Endodermal cell (in vitro differentiated cells): Measurements from ENCODE around the gene MGAT5. TPM values are rescaled to one million over a fixed set of nuclear protein-coding genes. Genes with fewer than 3 reads are reported as not detected.

Source experiments
- DNase-seq: peaks from one replicate; pipeline ENCODE4 v3.0.0-alpha.2; 2017
- H3K27ac ChIP-seq: 2 replicates; pipeline ENCODE4 v1.5.1; 2013; ENCODE audit warnings: mild to moderate bottlenecking, low read depth, low read length, moderate library complexity
- H3K27me3 ChIP-seq: 2 replicates; pipeline ENCODE4 v1.6.1; 2013; ENCODE audit warnings: mild to moderate bottlenecking, low read length, moderate library complexity; ENCODE audit not compliant: insufficient read depth, control insufficient read depth, poor library complexity, severe bottlenecking
- H3K36me3 ChIP-seq: 2 replicates; pipeline ENCODE4 v1.7.0; 2013; ENCODE audit warnings: mild to moderate bottlenecking, low read length, moderate library complexity; ENCODE audit not compliant: control insufficient read depth, insufficient read depth
- H3K4me1 ChIP-seq: one replicate; pipeline ENCODE4 v1.7.0; 2013; ENCODE audit warnings: low read length; ENCODE audit not compliant: control insufficient read depth, insufficient read depth
- H3K4me3 ChIP-seq: 2 replicates; pipeline ENCODE4 v1.5.1; 2013; ENCODE audit warnings: mild to moderate bottlenecking, low read length, moderate library complexity
- H3K9ac ChIP-seq: 2 replicates; pipeline ENCODE4 v1.6.1; 2013; ENCODE audit warnings: mild to moderate bottlenecking, low read length, moderate library complexity; ENCODE audit not compliant: poor library complexity, severe bottlenecking; ENCODE audit errors: extremely low read depth
- H3K9me3 ChIP-seq: 2 replicates; pipeline ENCODE4 v1.6.1; 2013; ENCODE audit warnings: mild to moderate bottlenecking, low read length, moderate library complexity; ENCODE audit not compliant: control insufficient read depth
- H3K27ac Mint-ChIP-seq: 2 replicates; pipeline ENCODE4 v1.8.0; 2020; ENCODE audit warnings: mixed read lengths
- H3K27me3 Mint-ChIP-seq: 2 replicates; pipeline ENCODE4 v1.8.0; 2021; ENCODE audit warnings: mild to moderate bottlenecking, mixed read lengths; ENCODE audit not compliant: insufficient read depth
- H3K36me3 Mint-ChIP-seq: 2 replicates; pipeline ENCODE4 v1.8.0; 2020; ENCODE audit warnings: low read depth, mixed read lengths
- H3K4me1 Mint-ChIP-seq: 2 replicates; pipeline ENCODE4 v1.8.0; 2020; ENCODE audit warnings: mixed read lengths
- H3K4me3 Mint-ChIP-seq: 2 replicates; pipeline ENCODE4 v1.8.0; 2020; ENCODE audit warnings: mild to moderate bottlenecking, moderate library complexity, mixed read lengths
- H3K9me3 Mint-ChIP-seq: 2 replicates; pipeline ENCODE4 v1.8.0; 2020; ENCODE audit warnings: mild to moderate bottlenecking, mixed read lengths
- CTCF ChIP-seq: fragments of 200-600 bp; sonication (generic); conservative IDR thresholded peaks from 2 replicates; pipeline ENCODE4 v1.5.0; 2021; ENCODE audit warnings: antibody characterized with exemption, mild to moderate bottlenecking
- WGBS, 2 experiments: methylation state at CpG; one replicate each; pipeline versions ENCODE4 v1.1.5 to v1.1.7; 2013; ENCODE audit warnings: missing lambda C conversion rate in 2 of 2, mixed read lengths in 1 of 2; ENCODE audit not compliant: insufficient coverage in 1 of 2, insufficient read length in 1 of 2; 5-methylcytosine and 5-hydroxymethylcytosine counted together
- total RNA-seq, 2 donors: library from RNA; stranded (reverse); fragmentation: NEBNext Ultra II Directional in 1 of 2; extraction: Animal tissue kit (Norgen Biotek cat#: 25700) in 1 of 2; gene quantifications; 2 replicates in 1 of 2; 3 replicates in 1 of 2; pipeline ENCODE4 v1.2.1, GENCODE V29; 2021

MGAT5 gene
- total RNA-seq, 2 donors from 2014 or later, result 57.2 to 78.4 TPM

- no peak for DNase-seq
- no peaks in the 10 kb centered on the region for H3K27me3 ChIP-seq
- no peak for TF ChIP-seq CTCF
- H3K4me1 ChIP-seq, result no peaks in the 10 kb centered on the region
- Mint-ChIP-seq H3K36me3 (no peaks in the 10 kb centered on the region), H3K9me3 (no peaks in the 10 kb centered on the region), H3K27ac (no peak overlapping the region), H3K27me3 (no peaks in the 10 kb centered on the region), H3K4me3 (no peak overlapping the region), H3K4me1 (no peaks in the 10 kb centered on the region)
- no peak overlapping the region for H3K27ac ChIP-seq
- H3K9ac ChIP-seq, result no peak overlapping the region
- WGBS, 2 experiments, result no CpG with 5 or more reads among the region's 1 CpG
- no peaks in the 10 kb centered on the region for H3K36me3 ChIP-seq
- no peak overlapping the region for H3K4me3 ChIP-seq
- H3K9me3 ChIP-seq, result no peaks in the 10 kb centered on the region
Observed at GRCh38 chr2:134284119-134284670, 30.3 kb downstream of the MGAT5 start.

GRCh38 chr2:134287323-134287722, 33.5 kb downstream of the MGAT5 start:
- Mint-ChIP-seq H3K4me1 (peaks cover 2% of the 10 kb centered on the region), H3K36me3 (no peaks in the 10 kb centered on the region), H3K27ac (no peak overlapping the region), H3K9me3 (no peaks in the 10 kb centered on the region), H3K27me3 (no peaks in the 10 kb centered on the region), H3K4me3 (no peak overlapping the region)
- H3K4me1 ChIP-seq, result no peaks in the 10 kb centered on the region
- no peak overlapping the region for H3K9ac ChIP-seq
- no peak overlapping the region for H3K4me3 ChIP-seq
- H3K36me3 ChIP-seq, result no peaks in the 10 kb centered on the region
- H3K27ac ChIP-seq, result no peak overlapping the region
- TF ChIP-seq CTCF, result no peak
- no peaks in the 10 kb centered on the region for H3K27me3 ChIP-seq
- DNase-seq, result no peak
- no peaks in the 10 kb centered on the region for H3K9me3 ChIP-seq
- WGBS, 2 experiments, result 97% methylated on average over 2 of the region's 2 CpGs; no CpG with 5 or more reads in 1 of the 2 experiments

DNA sequence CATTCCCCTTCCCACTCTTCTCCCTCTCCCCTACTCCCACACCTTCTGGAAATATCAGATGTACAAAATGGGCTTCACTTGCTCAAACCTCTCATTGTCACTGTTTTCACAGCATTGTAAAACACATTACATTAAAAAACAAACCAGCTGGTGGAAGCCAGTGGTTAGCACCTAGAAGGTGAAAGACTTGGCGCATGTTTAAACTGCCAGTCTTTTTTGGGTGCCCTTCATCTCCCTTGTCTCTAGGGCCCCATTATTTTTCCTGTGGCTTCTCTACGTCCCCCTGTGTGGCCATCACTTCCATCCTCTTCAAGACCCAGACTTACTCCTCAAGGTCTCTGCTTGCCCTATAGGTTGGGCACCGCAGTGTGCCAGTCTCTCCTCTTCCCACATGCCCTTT, 34.9 kb downstream of the MGAT5 start:
- no peak for TF ChIP-seq CTCF
- H3K4me3 Mint-ChIP-seq, result no peak overlapping the region
- no peak overlapping the region for H3K27ac Mint-ChIP-seq
- Histone ChIP-seq H3K36me3 (no peaks in the 10 kb centered on the region), H3K9ac (no peak overlapping the region), H3K4me3 (no peak overlapping the region), H3K27me3 (no peaks in the 10 kb centered on the region), H3K9me3 (no peaks in the 10 kb centered on the region), H3K27ac (no peak overlapping the region), H3K4me1 (no peaks in the 10 kb centered on the region)
- H3K4me1 Mint-ChIP-seq, result peaks cover 7% of the 10 kb centered on the region
- no peaks in the 10 kb centered on the region for H3K9me3 Mint-ChIP-seq
- no peaks in the 10 kb centered on the region for H3K36me3 Mint-ChIP-seq
- WGBS, 2 experiments, result 89 to 91% methylated on average over 3 of the region's 3 CpGs
- H3K27me3 Mint-ChIP-seq, result no peaks in the 10 kb centered on the region
- DNase-seq, result no peak
